K562 (cell line): ENCODE data around the gene PLCL1. TPM values are rescaled to one million over a fixed set of nuclear protein-coding genes. Genes with fewer than 3 reads are reported as not detected.

ENCODE experiments used
- ATAC-seq: fragments of 200-7000 bp; cut with Tn5 transposase; 3 replicates; pipeline ENCODE4 v1.9.1; 2020; ENCODE audit warnings: moderate library complexity
- BruUV-seq: library from RNA; stranded (reverse); fragments of 400-500 nt; replicated peaks from 2 replicates; lab custom pipeline; 2021; lab: Mats Ljungman, UMichigan
- CTCF ChIA-PET: fragments of 300-600 bp; formaldehyde crosslinking; extraction: SDS; loops from one replicate; lab custom pipeline; 2021; ENCODE audit warnings: low intra/inter-chr PET ratio; lab: Yijun Ruan, JAX
- POLR2A ChIA-PET: fragments of 300-600, 350-650 bp; sonication (Branson Sonifier 250); formaldehyde crosslinking; extraction: SDS; loops from one replicate; lab custom pipeline; 2021; ENCODE audit warnings: antibody characterized with exemption, inconsistent platforms; lab: Yijun Ruan, JAX
- DNase-seq, 4 experiments: peaks; one replicate each; pipeline versions ENCODE4 v3.0.0 to v3.0.0-alpha.2; 2011 to 2018; ENCODE audit warnings: low spot score in 3 of 4, mixed read lengths in 3 of 4; ENCODE audit errors: extremely low read depth in 1 of 4
- FAIRE-seq: peaks from 2 replicates; lab custom pipeline; 2011; peaks lifted over from hg19 to GRCh38; lab: Jason Lieb, UNC
- H2AFZ ChIP-seq: 2 replicates; pipeline ENCODE4 v1.6.0; 2011; ENCODE audit warnings: low read depth, low read length, control low read depth, inconsistent platforms
- H3K27ac ChIP-seq: fragments of 200-600 bp; 3 replicates; pipeline ENCODE4 v1.8.0; 2011; ENCODE audit warnings: low read depth, mild to moderate bottlenecking, control low read depth, inconsistent platforms, low read length, moderate library complexity, mixed read lengths; ENCODE audit errors: extremely low read depth
- H3K27me3 ChIP-seq, 2 experiments: fragments of 300-600 bp in 1 of 2; 2 replicates in 1 of 2; 3 replicates in 1 of 2; pipeline versions ENCODE4 v1.6.0 to v1.8.0; 2011; ENCODE audit warnings: inconsistent platforms in 2 of 2, low read length in 2 of 2, mild to moderate bottlenecking in 1 of 2, mixed read lengths in 1 of 2, moderate library complexity in 1 of 2; ENCODE audit not compliant: control insufficient read depth in 2 of 2, insufficient read depth in 2 of 2
- H3K36me3 ChIP-seq: fragments of 300-600 bp; 3 replicates; pipeline ENCODE4 v1.8.0; 2011; ENCODE audit warnings: mild to moderate bottlenecking, low read length, inconsistent platforms; ENCODE audit not compliant: control insufficient read depth, insufficient read depth
- H3K4me1 ChIP-seq, 2 experiments: fragments of 200-600 bp in 1 of 2; replicated peaks in 1 of 2; 2 replicates in 1 of 2; 3 replicates in 1 of 2; pipeline versions ENCODE4 v1.5.1 to v1.8.0; 2011; ENCODE audit warnings: inconsistent platforms in 2 of 2, low read length in 2 of 2, mild to moderate bottlenecking in 1 of 2, mixed read lengths in 1 of 2, moderate library complexity in 1 of 2; ENCODE audit not compliant: control insufficient read depth in 2 of 2, insufficient read depth in 2 of 2
- H3K4me2 ChIP-seq: 2 replicates; pipeline ENCODE4 v1.6.1; 2011; ENCODE audit warnings: low read length, control low read depth, inconsistent platforms, mixed read lengths; ENCODE audit not compliant: insufficient read depth
- H3K4me3 ChIP-seq: fragments of 200-600 bp; sonication (generic), shearing (Covaris generic); 2 replicates; pipeline ENCODE4 v1.5.1; 2016; ENCODE audit warnings: control low read depth, inconsistent platforms
- H3K79me2 ChIP-seq: fragments of 200-600 bp; 3 replicates; pipeline ENCODE4 v1.8.0; 2011; ENCODE audit warnings: low read length, inconsistent platforms; ENCODE audit not compliant: control insufficient read depth, insufficient read depth
- H3K9ac ChIP-seq, 2 experiments: 2 replicates each; pipeline versions ENCODE4 v1.6.0 to v1.6.1; 2011; ENCODE audit warnings: low read depth in 2 of 2, low read length in 2 of 2, control low read depth in 1 of 2, inconsistent platforms in 1 of 2, mild to moderate bottlenecking in 1 of 2, mixed read lengths in 1 of 2; ENCODE audit not compliant: insufficient read depth in 1 of 2
- H3K9me1 ChIP-seq: one replicate; pipeline ENCODE4 v1.6.0; 2011; ENCODE audit warnings: inconsistent platforms, mild to moderate bottlenecking, low read length, moderate library complexity; ENCODE audit not compliant: control insufficient read depth, insufficient read depth
- H3K9me3 ChIP-seq: replicated peaks from 2 replicates; pipeline ENCODE4 v1.5.1; 2011; ENCODE audit warnings: low read depth, low read length, inconsistent platforms; ENCODE audit not compliant: control insufficient read depth, insufficient read depth
- H4K20me1 ChIP-seq: replicated peaks from 2 replicates; pipeline ENCODE4 v1.6.1; 2011; ENCODE audit warnings: low read length, inconsistent platforms, mixed read lengths; ENCODE audit not compliant: control insufficient read depth, insufficient read depth
- CREM ChIP-seq: IDR thresholded peaks from 2 replicates; pipeline ENCODE4 v1.6.1; 2014; ENCODE audit warnings: antibody characterized with exemption, low read depth
- HDAC2 ChIP-seq: fragments of 450-650 bp; IDR thresholded peaks from 2 replicates; pipeline ENCODE4 v1.6.1; 2016; ENCODE audit warnings: mild to moderate bottlenecking
- KHSRP ChIP-seq: fragments of 450-650 bp; IDR thresholded peaks from 2 replicates; pipeline ENCODE4 v1.6.1; 2017
- KLF1 ChIP-seq: fragments of 450-650 bp; IDR thresholded peaks from 2 replicates; pipeline ENCODE4 v1.6.1; 2016; ENCODE audit warnings: missing genetic modification characterization, missing compliant biosample characterization
- MITF ChIP-seq: IDR thresholded peaks from 2 replicates; pipeline ENCODE4 v1.6.1; 2014; ENCODE audit warnings: antibody characterized with exemption
- MLLT1 ChIP-seq, 2 experiments: fragments of 450-650 bp; IDR thresholded peaks; 2 replicates each; pipeline ENCODE4 v1.6.1; 2016
- POLR2AphosphoS2 ChIP-seq: IDR thresholded peaks from 2 replicates; pipeline ENCODE4 v1.6.1; 2012; ENCODE audit warnings: low read length, improper control_type of control experiment
- PPARD ChIP-seq: fragments of 250-450 bp; sonication (Bioruptor Pico); IDR thresholded peaks from 2 replicates; pipeline ENCODE4 v1.8.0; 2022; ENCODE audit warnings: inconsistent platforms, mild to moderate bottlenecking, moderate library complexity
- PTTG1 ChIP-seq: fragments of 450-650 bp; IDR thresholded peaks from 2 replicates; pipeline ENCODE4 v1.6.1; 2016; ENCODE audit warnings: low read depth, mild to moderate bottlenecking, missing genetic modification characterization, missing compliant biosample characterization
- RAD51 ChIP-seq: fragments of 450-650 bp; IDR thresholded peaks from 2 replicates; pipeline ENCODE4 v1.7.1; 2016; ENCODE audit warnings: low read depth, mild to moderate bottlenecking, borderline replicate concordance
- RBFOX2 ChIP-seq: fragments of 200-400 bp; formaldehyde crosslinking; IDR thresholded peaks from 2 replicates; pipeline ENCODE4 v1.6.1; 2017; ENCODE audit warnings: low read depth, mild to moderate bottlenecking, low read length, moderate library complexity
- RNF219 ChIP-seq: fragments of 250-450 bp; sonication (Bioruptor Pico); IDR thresholded peaks from 2 replicates; pipeline ENCODE4 v1.5.0; 2022; ENCODE audit warnings: mild to moderate bottlenecking
- SIRT6 ChIP-seq: IDR thresholded peaks from one replicate; pipeline ENCODE4 v1.6.1; 2012; ENCODE audit warnings: low read depth, mild to moderate bottlenecking, control low read depth, inconsistent platforms, low read length, moderate library complexity
- SMARCA4 ChIP-seq: fragments of 450-650 bp; IDR thresholded peaks from 2 replicates; pipeline ENCODE4 v1.6.1; 2016
- TAF15 ChIP-seq: fragments of 200-400 bp; formaldehyde crosslinking; IDR thresholded peaks from 2 replicates; pipeline ENCODE4 v1.6.1; 2017; ENCODE audit warnings: mild to moderate bottlenecking, low read depth, low read length, moderate library complexity
- TRIM28 ChIP-seq: fragments of 450-650 bp; IDR thresholded peaks from 2 replicates; pipeline ENCODE4 v1.6.1; 2017
- ZFP36 ChIP-seq: fragments of 150-350 bp; IDR thresholded peaks from 2 replicates; pipeline ENCODE4 v1.6.1; 2018; ENCODE audit warnings: low read length, low read depth; ENCODE audit not compliant: partially characterized antibody
- ZNF282 ChIP-seq: sonication (generic); formaldehyde crosslinking; IDR thresholded peaks from 2 replicates; pipeline ENCODE4 v1.8.1; 2023; ENCODE audit warnings: missing genetic modification reagents
- ZNF695 ChIP-seq: fragments of 450-650 bp; formaldehyde crosslinking; IDR thresholded peaks from 2 replicates; pipeline ENCODE4 v1.4.0; 2020; ENCODE audit warnings: mild to moderate bottlenecking, moderate library complexity
- WGBS: fragments of 100-300 bp; shearing (Covaris generic); methylation state at CpG from one replicate; pipeline ENCODE4 v1.1.6; 2016; ENCODE audit warnings: low coverage, mixed read lengths; ENCODE audit not compliant: insufficient coverage; ENCODE audit errors: missing lambda C conversion rate; 5-methylcytosine and 5-hydroxymethylcytosine counted together
- in situ Hi-C: fragments of 300-500 bp; cut with MboI; formaldehyde crosslinking; loops from 4 replicates; pipeline ENCODE4 v1.15.0; 2018; ENCODE audit warnings: inconsistent platforms, mixed read lengths
- intact Hi-C: fragments of 100-400 bp; cut with micrococcal nuclease; formaldehyde crosslinking; loops from 2 replicates; pipeline ENCODE4 v1.14.2; 2022
- polyA plus RNA-seq, 8 experiments: library from polyadenylated mRNA; depleted of rRNA in 4 of 8; stranded (reverse) in 5 of 8; unstranded in 3 of 8; fragments of >200 nt; fragmentation: Nextera tagmentation in 2 of 8; fragmentation: Illumina TruSeq in 1 of 8; extraction: Ambion mirVana in 2 of 8; extraction: Trizol in 1 of 8; gene quantifications; 2 replicates each; pipeline versions ENCODE4 v1.2.1 to v1.2.3, GENCODE V29; 2011 to 2014; ENCODE audit warnings: inconsistent platforms in 1 of 8, missing spikeins in 1 of 8
- total RNA-seq, 7 experiments: library from RNA; depleted of rRNA in 6 of 7; stranded (reverse); fragments of >200 nt in 6 of 7; fragmentation: Illumina TruSeq in 2 of 7; extraction: Trizol in 2 of 7; gene quantifications; 2 replicates each; pipeline versions ENCODE4 v1.2.1 to v1.2.3, GENCODE V29; 2011 to 2021; ENCODE audit warnings: low replicate concordance in 1 of 7

PLCL1 gene
- total and polyA plus RNA-seq, 9 of the 15 experiments (the other 6 are each of a cell fraction or from before 2014, with no cell fraction given): 2.0 to 17.7 (median 8.6) TPM

GRCh38 chr2:197934261-197934933, 130.0 kb downstream of the PLCL1 start:
- DNase-seq (peak in 1 of 4 experiments; percentile 46), ATAC-seq (0 out of 3 replicates have a peak, but pooled peaks have one; percentile 8), FAIRE-seq (peak; percentile 74)
- H3K4me3 ChIP-seq: peak overlapping the region; percentile 21
- peaks cover 93% of the 10 kb centered on the region for H3K79me2 ChIP-seq
- H3K4me2 ChIP-seq: peak overlapping the region; percentile 64
- H3K9me1 ChIP-seq: no peaks in the 10 kb centered on the region
- H3K9ac ChIP-seq: peak overlapping the region in 1 of 2 experiments; percentile 80; a peak in 2 of 4 replicates
- H3K9me3 ChIP-seq: no peaks in the 10 kb centered on the region
- 7% methylated on average over 4 of the region's 4 CpGs for WGBS
- H3K36me3 ChIP-seq: no peaks in the 10 kb centered on the region
- no peaks in the 10 kb centered on the region for H3K27me3 ChIP-seq
- peaks cover 7 to 53% of the 10 kb centered on the region in 2 experiments for H3K4me1 ChIP-seq
- intact Hi-C loops (loop anchor here (5.0 kb wide), 1 partner anchor 193 kb away; no protein-coding TSS in a partner anchor), in situ Hi-C loops (loop anchor here (10.0 kb wide), 1 partner anchor 120 kb away; no protein-coding TSS in a partner anchor)
- ChIA-PET CTCF (no interaction called here), POLR2A (interaction anchor here (1.2 to 1.7 kb wide), 3 partner anchors 10 to 82 kb away, joined by 3 to 6 read pairs (median 4); no protein-coding TSS in a partner anchor)
- H3K27ac ChIP-seq: peak overlapping the region; percentile 88
- no peaks in the 10 kb centered on the region for H4K20me1 ChIP-seq
- peak overlapping the region; percentile 48 for H2AFZ ChIP-seq
- no TSS peak for BruUV-seq
- TF ChIP-seq SMARCA4 (no peak), MITF (no peak), CREM (no peak), PPARD (CRISPR knock-in tag) (no peak), ZFP36 (no peak), HDAC2 (no peak), POLR2AphosphoS2 (no peak), MLLT1 (IDR thresholded peaks at IDR 0.05) (no peak), RNF219 (CRISPR knock-in tag) (no peak), ZNF695 (CRISPR knock-in tag) (no peak), RBFOX2 (peak; percentile 26; the same call in 1 of the 2 replicates), TRIM28 (no peak), PTTG1 (tag) (no peak), SIRT6 (no peak), KHSRP (0 out of 2 replicates have a peak, but pooled peaks have one; percentile 33), KLF1 (no peak), TAF15 (no peak), ZNF282 (no peak), RAD51 (no peak)
